Measurements from ENCODE around the gene DAZAP1. TPM values are rescaled to one million over a fixed set of nuclear protein-coding genes. Genes with fewer than 3 reads are reported as not detected.

DAZAP1 gene
- total RNA-seq, 4 donors from 2014 or later, result 53.7 to 74.1 (median 63.4) TPM

DNA sequence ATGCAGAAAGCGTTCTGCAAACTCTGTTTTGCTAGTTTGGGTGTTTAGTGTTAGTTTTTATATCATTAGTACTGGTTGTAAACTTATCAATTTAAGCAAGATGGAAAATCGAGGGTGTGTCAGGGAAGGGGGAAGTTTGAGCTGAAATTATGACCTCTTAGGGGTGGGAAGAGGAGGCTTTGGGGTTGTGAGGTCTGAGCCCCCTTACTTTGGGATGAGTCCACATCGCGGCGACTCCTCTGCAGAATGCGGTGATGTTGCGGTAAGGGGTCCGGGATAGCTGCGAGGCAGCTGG, 24.4 kb upstream of the DAZAP1 start:
- in situ Hi-C loops (cut with MboI; ENCODE audit: low sequenced_read_pairs in 4 of 4), result no loop called here
- intact Hi-C loops (cut with DNase I; ENCODE audit: low total_unique reads), result loop anchor here (1.0 to 10.0 kb wide), 4 partner anchors 18 to 482 kb away; partner anchors contain the start of genes DAZAP1, GAMT and KLF16
- TF ChIP-seq POLR2A (IDR thresholded peaks at IDR 0.05), result no peak
- TF ChIP-seq, protein P1, sequence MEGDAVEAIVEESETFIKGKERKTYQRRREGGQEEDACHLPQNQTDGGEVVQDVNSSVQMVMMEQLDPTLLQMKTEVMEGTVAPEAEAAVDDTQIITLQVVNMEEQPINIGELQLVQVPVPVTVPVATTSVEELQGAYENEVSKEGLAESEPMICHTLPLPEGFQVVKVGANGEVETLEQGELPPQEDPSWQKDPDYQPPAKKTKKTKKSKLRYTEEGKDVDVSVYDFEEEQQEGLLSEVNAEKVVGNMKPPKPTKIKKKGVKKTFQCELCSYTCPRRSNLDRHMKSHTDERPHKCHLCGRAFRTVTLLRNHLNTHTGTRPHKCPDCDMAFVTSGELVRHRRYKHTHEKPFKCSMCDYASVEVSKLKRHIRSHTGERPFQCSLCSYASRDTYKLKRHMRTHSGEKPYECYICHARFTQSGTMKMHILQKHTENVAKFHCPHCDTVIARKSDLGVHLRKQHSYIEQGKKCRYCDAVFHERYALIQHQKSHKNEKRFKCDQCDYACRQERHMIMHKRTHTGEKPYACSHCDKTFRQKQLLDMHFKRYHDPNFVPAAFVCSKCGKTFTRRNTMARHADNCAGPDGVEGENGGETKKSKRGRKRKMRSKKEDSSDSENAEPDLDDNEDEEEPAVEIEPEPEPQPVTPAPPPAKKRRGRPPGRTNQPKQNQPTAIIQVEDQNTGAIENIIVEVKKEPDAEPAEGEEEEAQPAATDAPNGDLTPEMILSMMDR (IDR thresholded peaks at IDR 0.05 in 4 of 5, conservative IDR thresholded peaks at IDR 0.05 in 1 of 5), result no peak

DNA sequence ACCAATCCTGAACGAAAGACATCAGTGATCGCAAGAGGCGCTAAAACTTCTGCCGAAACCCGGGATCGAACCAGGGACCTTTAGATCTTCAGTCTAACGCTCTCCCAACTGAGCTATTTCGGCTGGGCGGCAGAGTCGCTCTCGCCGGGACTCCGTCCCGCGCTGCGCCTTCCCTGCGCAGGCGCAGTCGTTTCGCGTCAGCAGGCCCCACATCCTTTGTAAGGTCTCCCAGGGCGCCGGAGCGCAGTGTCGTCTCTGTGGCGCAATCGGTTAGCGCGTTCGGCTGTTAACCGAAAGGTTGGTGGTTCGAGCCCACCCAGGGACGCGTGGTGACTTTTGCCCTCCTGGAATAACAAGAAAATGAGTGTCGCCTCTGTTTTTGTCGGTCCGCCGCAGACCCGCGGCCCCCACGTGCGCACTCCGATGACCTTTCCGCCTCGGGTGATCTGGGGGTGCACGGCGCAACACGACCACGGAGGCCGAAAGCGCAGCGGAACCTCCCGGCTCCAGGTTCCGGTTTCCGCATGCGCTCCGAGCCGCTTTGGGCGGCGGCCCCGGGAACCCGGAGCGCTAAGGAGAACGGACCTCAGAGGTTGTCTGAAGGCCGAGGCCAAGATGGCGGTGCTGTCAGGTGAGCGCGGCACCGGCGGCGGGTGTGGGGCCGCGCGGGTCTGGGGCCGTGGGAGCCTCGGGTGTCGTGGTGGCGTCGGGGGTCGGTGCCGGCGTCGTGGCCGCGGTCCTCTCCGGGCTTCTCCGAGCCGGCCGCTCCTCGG, 23.9 kb upstream of the DAZAP1 start, which contains the start of gene NDUFS7:
NDUFS7 (plus strand) TSS at position 596 of the 773 bp plus-strand sequence; CDS start at position 616, 20 bp downstream.
- H3K4me1 ChIP-seq, result peaks cover 45 to 50% of the 10 kb centered on the region in 2 donors
- in situ Hi-C loops (cut with MboI; ENCODE audit: low sequenced_read_pairs in 4 of 4) (no loop called here), intact Hi-C loops (cut with DNase I; ENCODE audit: low total_unique reads) (loop anchor here (1.0 to 10.0 kb wide), 4 partner anchors 17 to 481 kb away; partner anchors contain the start of genes DAZAP1, GAMT and KLF16)
- no peaks in the 10 kb centered on the region for H3K9me3 ChIP-seq
- peaks cover 0 to under 1% of the 10 kb centered on the region in 2 donors for H3K36me3 ChIP-seq
- DNase-seq, result peak; percentile 80 to 86
- no peaks in the 10 kb centered on the region for H3K27me3 ChIP-seq
- peak within 1 kb of the TSS; percentile 83 to 91 (median 85) for H3K4me3 ChIP-seq
- TF ChIP-seq POLR2A (IDR thresholded peaks at IDR 0.05), result peak; percentile 85 to 89
- TF ChIP-seq, protein P1 (IDR thresholded peaks at IDR 0.05 in 4 of 5, conservative IDR thresholded peaks at IDR 0.05 in 1 of 5), result peak; percentile 36 to 66 (median 43)
- ATAC-seq, result peak; percentile 88 to 92
- H3K27ac ChIP-seq, result peak within 1 kb of the TSS; percentile 93 to 96 (median 94)

More for the DNA sequence above, 24.4 kb upstream of the DAZAP1 start:
- DNase-seq (no peak), ATAC-seq (no peak)
- no peak overlapping the region for H3K4me3 ChIP-seq
- peaks cover 0 to 1% of the 10 kb centered on the region in 2 donors for H3K36me3 ChIP-seq
- peaks cover 40 to 45% of the 10 kb centered on the region in 2 donors for H3K4me1 ChIP-seq
- H3K27me3 ChIP-seq, result no peaks in the 10 kb centered on the region
- H3K9me3 ChIP-seq, result no peaks in the 10 kb centered on the region
- peak overlapping the region in 3 of 4 donors; percentile 10 to 93 (median 93) for H3K27ac ChIP-seq

DNA sequence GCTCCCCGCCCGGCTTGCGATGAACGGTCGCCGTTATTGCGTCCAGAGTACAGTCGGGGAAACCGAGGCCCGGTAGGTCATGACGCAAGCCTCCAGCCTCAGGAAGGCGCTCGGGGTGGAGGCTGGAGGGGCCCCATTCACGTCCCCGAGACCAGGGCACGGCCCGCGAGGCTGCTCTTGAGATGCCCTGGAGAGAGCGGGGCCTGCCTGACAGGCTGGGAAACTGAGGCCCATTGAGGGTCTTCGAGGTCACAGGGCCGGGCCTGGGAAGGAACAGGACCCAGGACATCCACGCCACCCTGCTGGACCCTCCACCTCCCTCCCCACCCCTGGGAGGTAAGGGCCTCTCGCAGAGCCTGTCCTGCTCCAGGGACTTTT, 23.3 kb upstream of the DAZAP1 start:
- H3K36me3 ChIP-seq, result peaks cover 0 to 7% of the 10 kb centered on the region in 2 donors
- no peaks in the 10 kb centered on the region for H3K27me3 ChIP-seq
- intact Hi-C loops (cut with DNase I; ENCODE audit: low total_unique reads), result loop anchor here (10.0 kb wide), 1 partner anchor 481 kb away; the partner anchor contains the start of gene KLF16
- H3K4me1 ChIP-seq, result peaks cover 45 to 50% of the 10 kb centered on the region in 2 donors
- in situ Hi-C loops (cut with MboI; ENCODE audit: low sequenced_read_pairs in 4 of 4), result no loop called here
- ATAC-seq (peak; percentile 1 to 3), DNase-seq (no peak)
- TF ChIP-seq POLR2A (IDR thresholded peaks at IDR 0.05), result no peak
- TF ChIP-seq, protein P1 (IDR thresholded peaks at IDR 0.05 in 4 of 5, conservative IDR thresholded peaks at IDR 0.05 in 1 of 5), result no peak
- H3K9me3 ChIP-seq, result no peaks in the 10 kb centered on the region
- H3K27ac ChIP-seq, result peak overlapping the region; percentile 93 to 96 (median 94)
- peak overlapping the region; percentile 83 to 91 (median 85) for H3K4me3 ChIP-seq

DNA sequence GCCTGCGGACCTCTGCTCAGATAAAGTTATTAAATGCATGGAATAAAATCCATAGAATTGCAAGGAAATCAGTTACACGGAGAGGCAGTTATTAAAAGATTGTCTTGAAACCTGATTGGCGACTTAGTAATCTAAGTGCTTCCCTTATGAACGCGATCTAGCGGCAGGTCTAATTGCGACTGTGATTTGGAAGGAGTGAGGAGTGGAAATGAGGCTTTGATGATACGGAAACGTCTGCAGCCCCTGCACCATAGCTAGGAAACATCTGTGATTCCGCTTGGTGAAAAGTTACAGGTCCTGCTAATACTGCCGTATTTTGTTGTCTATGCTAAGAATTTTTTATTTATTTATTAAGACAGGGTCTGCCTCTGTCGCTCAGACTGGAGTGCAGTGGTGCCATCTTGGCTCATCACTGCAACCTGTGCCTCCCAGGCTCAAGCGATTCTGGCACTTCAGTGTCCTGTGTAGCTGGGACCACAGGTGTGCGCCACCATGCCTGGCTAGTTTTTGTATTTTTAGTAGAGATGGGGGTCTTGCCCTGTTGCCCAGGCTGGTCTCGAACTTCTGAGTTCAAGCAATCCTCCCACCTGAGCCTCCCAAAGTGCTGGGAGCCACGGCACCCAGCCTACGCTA, 22.8 kb upstream of the DAZAP1 start:
- Histone ChIP-seq H3K27ac (peak overlapping the region; percentile 93 to 96 (median 94)), H3K4me3 (peak overlapping the region; percentile 83 to 91 (median 85)), H3K4me1 (peaks cover 45 to 50% of the 10 kb centered on the region in 2 donors), H3K9me3 (no peaks in the 10 kb centered on the region), H3K27me3 (no peaks in the 10 kb centered on the region), H3K36me3 (peaks cover 0 to 12% of the 10 kb centered on the region in 2 donors)
- DNase-seq (no peak), ATAC-seq (no peak)
- intact Hi-C loops (cut with DNase I; ENCODE audit: low total_unique reads), result loop anchor here (10.0 kb wide), 1 partner anchor 480 kb away; the partner anchor contains the start of gene KLF16
- TF ChIP-seq, protein P1 (IDR thresholded peaks at IDR 0.05 in 4 of 5, conservative IDR thresholded peaks at IDR 0.05 in 1 of 5), result no peak
- TF ChIP-seq POLR2A (IDR thresholded peaks at IDR 0.05), result no peak
- in situ Hi-C loops (cut with MboI; ENCODE audit: low sequenced_read_pairs in 4 of 4), result no loop called here

Measured in gastrocnemius medialis (tissue), 4 donors.